ENCODE results near the gene SFSWAP. TPM values are rescaled to one million over a fixed set of nuclear protein-coding genes. Genes with fewer than 3 reads are reported as not detected.
A peak's percentile ranks its signal among the peaks of the same experiment; 100 is the strongest.

SFSWAP gene
- polyA plus RNA-seq, 2 of the 4 experiments (the other 2 are of a cell fraction) = 21.8 to 23.5 TPM

- TF ChIP-seq KDM5A (IDR thresholded peaks at IDR 0.05) (no peak), NFE2L2 (conservative IDR thresholded peaks at IDR 0.05; ENCODE audit: low read length) (no peak), CHD2 (IDR thresholded peaks at IDR 0.05; ENCODE audit: low read length, partially characterized antibody) (no peak), TFCP2L1 (CRISPR knock-in tag; IDR thresholded peaks at IDR 0.05) (no peak)
Observed at GRCh38 chr12:131736446-131737149, 25.7 kb downstream of the SFSWAP start (continued).

GRCh38 chr12:131737150-131737827, 26.4 kb downstream of the SFSWAP start:
- ATAC-seq (peak; percentile 85 to 87), FAIRE-seq (peak; percentile 95), DNase-seq (ENCODE audit: low read depth in 1 of 2, low spot score in 1 of 2) (peak; percentile 81 to 83)
- peak overlapping the region; percentile 19 to 78; a peak in 5 of 6 replicates for H3K27ac ChIP-seq
- H3K4me1 ChIP-seq = peaks cover 20% of the 10 kb centered on the region
- no peaks in the 10 kb centered on the region for H3K9me3 ChIP-seq
- POLR2A ChIA-PET = no interaction called here
- H3K4me3 ChIP-seq = peak overlapping the region; percentile 3; the same call in 1 of the 3 replicates
- peak overlapping the region; percentile 62 for H3K4me2 ChIP-seq
- 20% methylated on average over 20 of the region's 21 CpGs for WGBS (ENCODE audit: missing lambda C conversion rate)
- CTCF ChIA-PET = interaction anchor here (0.6 to 1.3 kb wide), 4 partner anchors 21 to 128 kb away, joined by 3 to 4 read pairs (median 3); no protein-coding TSS in a partner anchor
- TF ChIP-seq JUNB (IDR thresholded peaks at IDR 0.05) (peak; percentile 64), TP53 (CRISPR knock-in tag; IDR thresholded peaks at IDR 0.05) (0 out of 2 replicates have a peak, but pooled peaks have one; percentile 36), EP300 (IDR thresholded peaks at IDR 0.05) (peak; percentile 21 to 33; a peak in 1 of 5 replicates), FOSL2 (IDR thresholded peaks at IDR 0.05) (peak; percentile 26; the same call in 1 of the 2 replicates), FOSL2 (CRISPR knock-in tag; IDR thresholded peaks at IDR 0.05) (peak; percentile 88), MAFK (IDR thresholded peaks at IDR 0.05; ENCODE audit: partially characterized antibody) (peak; percentile 63), CTCF (IDR thresholded peaks at IDR 0.05) (no peak), JUN (IDR thresholded peaks at IDR 0.05) (0 out of 5 replicates have a peak, but pooled peaks of 1 of the 2 experiments have one; percentile 28), HOXB5 (CRISPR knock-in tag; IDR thresholded peaks at IDR 0.05) (no peak)

GRCh38 chr12:131738196-131738595, 27.3 kb downstream of the SFSWAP start:
- ChIA-PET CTCF (interaction anchor here (0.7 to 1.7 kb wide), 3 partner anchors 18 to 95 kb away, joined by 3 to 5 read pairs (median 4); no protein-coding TSS in a partner anchor), POLR2A (interaction anchor here (0.6 kb wide), 1 partner anchor 10 kb away, joined by 4 read pairs; no protein-coding TSS in a partner anchor)
- H3K27ac ChIP-seq = no peak overlapping the region
- DNase-seq (ENCODE audit: low read depth in 1 of 2, low spot score in 1 of 2) (no peak), ATAC-seq (no peak), FAIRE-seq (peak; percentile 49)
- peaks cover 20% of the 10 kb centered on the region for H3K4me1 ChIP-seq
- peak overlapping the region; percentile 62; the same call in 2 of the 3 replicates for H3K4me2 ChIP-seq
- TF ChIP-seq PHF8 (IDR thresholded peaks at IDR 0.05; ENCODE audit: borderline replicate concordance, low read depth) (no peak), MAFK (IDR thresholded peaks at IDR 0.05; ENCODE audit: partially characterized antibody) (no peak), NPAS2 (CRISPR knock-in tag; IDR thresholded peaks at IDR 0.05; ENCODE audit: borderline replicate concordance) (no peak), CTCF (IDR thresholded peaks at IDR 0.05) (no peak), NR3C1 (IDR thresholded peaks at IDR 0.05) (no peak), REST (IDR thresholded peaks at IDR 0.05) (no peak), KDM5A (IDR thresholded peaks at IDR 0.05) (no peak), SREBF2 (IDR thresholded peaks at IDR 0.05) (no peak), BCL3 (IDR thresholded peaks at IDR 0.05) (no peak), HES2 (IDR thresholded peaks at IDR 0.05) (no peak), JUN (IDR thresholded peaks at IDR 0.05) (no peak), RFX5 (IDR thresholded peaks at IDR 0.05) (no peak), CBX8 (IDR thresholded peaks at IDR 0.05) (no peak)
- H3K9me3 ChIP-seq = peaks cover 6% of the 10 kb centered on the region
- 90% methylated on average over 5 of the region's 5 CpGs for WGBS (ENCODE audit: missing lambda C conversion rate)
- no peak overlapping the region for H3K4me3 ChIP-seq

Data from A549 (cell line).